SU-DHL-6 (cell line): ENCODE data around the gene UBE2E3.
A peak's percentile ranks its signal among the peaks of the same experiment; 100 is the strongest.

Experiments used
- H2AFZ ChIP-seq: fragments of 200-600 bp; sonication (generic); 2 replicates; pipeline ENCODE4 v1.6.1; 2014; ENCODE audit warnings: low read depth, mild to moderate bottlenecking, moderate library complexity, mixed read lengths, antibody characterized with exemption, low read length; ENCODE audit not compliant: severe bottlenecking
- H3F3A ChIP-seq: fragments of 200-600 bp; shearing (Covaris generic); 2 replicates; pipeline ENCODE4 v1.6.0; 2016; ENCODE audit warnings: antibody characterized with exemption, mild to moderate bottlenecking; ENCODE audit not compliant: insufficient read depth
- H3K27ac ChIP-seq: fragments of 200-600 bp; sonication (generic); 2 replicates; pipeline ENCODE4 v1.5.1; 2016; ENCODE audit warnings: low read depth, mild to moderate bottlenecking, low read length, moderate library complexity, mixed read lengths
- H3K27me3 ChIP-seq: fragments of 200-600 bp; sonication (generic), shearing (Covaris generic); 2 replicates; pipeline ENCODE4 v1.6.0; 2014; ENCODE audit warnings: mild to moderate bottlenecking, low read length
- H3K36me3 ChIP-seq: fragments of 200-600 bp; sonication (generic); 2 replicates; pipeline ENCODE4 v1.6.1; 2014; ENCODE audit warnings: mild to moderate bottlenecking, low read length, mixed read lengths
- H3K4me2 ChIP-seq: fragments of 300-600, 200-600 bp; shearing (Covaris generic), sonication (generic); 2 replicates; pipeline ENCODE4 v1.6.0; 2014; ENCODE audit warnings: low read length, low read depth, mild to moderate bottlenecking; ENCODE audit not compliant: poor library complexity, severe bottlenecking
- H3K4me3 ChIP-seq: fragments of 200-600 bp; sonication (generic); 2 replicates; pipeline ENCODE4 v1.5.1; 2014; ENCODE audit warnings: antibody characterized with exemption, low read length, mild to moderate bottlenecking, mixed read lengths; ENCODE audit not compliant: insufficient read depth, poor library complexity, severe bottlenecking
- H3K79me2 ChIP-seq: fragments of 200-600 bp; sonication (generic); 2 replicates; pipeline ENCODE4 v1.6.1; 2014; ENCODE audit warnings: mild to moderate bottlenecking, low read length, moderate library complexity; ENCODE audit not compliant: insufficient read depth
- H3K9ac ChIP-seq: fragments of 200-600 bp; sonication (generic); 2 replicates; pipeline ENCODE4 v1.7.0; 2014; ENCODE audit warnings: mild to moderate bottlenecking, low read length
- H3K9me2 ChIP-seq: fragments of 200-600 bp; sonication (generic); replicated peaks from 2 replicates; pipeline ENCODE4 v1.6.1; 2014; ENCODE audit warnings: low read length; ENCODE audit not compliant: insufficient read depth
- H3K9me3 ChIP-seq: fragments of 200-600 bp; sonication (generic); 2 replicates; pipeline ENCODE4 v1.6.1; 2014; ENCODE audit warnings: low read length, mixed read lengths; ENCODE audit not compliant: insufficient read depth
- H4K20me1 ChIP-seq: fragments of 200-600 bp; sonication (generic); 2 replicates; pipeline ENCODE4 v1.6.1; 2014; ENCODE audit warnings: low read depth, mild to moderate bottlenecking, antibody characterized with exemption, low read length, moderate library complexity, mixed read lengths
- CTCF ChIP-seq: fragments of 200-600 bp; sonication (generic); IDR thresholded peaks from one replicate; pipeline ENCODE4 v1.5.1; 2017; ENCODE audit warnings: antibody characterized with exemption, mild to moderate bottlenecking, low read length, moderate library complexity; ENCODE audit not compliant: insufficient read depth, poor library complexity, severe bottlenecking
- EZH2phosphoT487 ChIP-seq: fragments of 200-600 bp; sonication (generic), shearing (Covaris generic); conservative IDR thresholded peaks from 2 replicates; pipeline ENCODE4 v1.6.1; 2018; ENCODE audit warnings: mild to moderate bottlenecking, antibody characterized with exemption, low read length, moderate library complexity, mixed read lengths

The UBE2E3 gene

GRCh38 chr2:181104512-181105115, 124.2 kb downstream of the UBE2E3 start:
- no peak overlapping the region for H3K4me2 ChIP-seq
- TF ChIP-seq EZH2phosphoT487: no peak
- TF ChIP-seq CTCF: peak; percentile 61
- H3K27me3 ChIP-seq: no peaks in the 10 kb centered on the region

GRCh38 chr2:181105562-181105961, 125.2 kb downstream of the UBE2E3 start:
- no peaks in the 10 kb centered on the region for H3K9me3 ChIP-seq
- H3K36me3 ChIP-seq: no peaks in the 10 kb centered on the region
- H4K20me1 ChIP-seq: no peaks in the 10 kb centered on the region
- no peaks in the 10 kb centered on the region for H3K27me3 ChIP-seq
- H3K79me2 ChIP-seq: no peaks in the 10 kb centered on the region
- H3K27ac ChIP-seq: no peak overlapping the region
- H3K9me2 ChIP-seq: no peaks in the 10 kb centered on the region
- TF ChIP-seq EZH2phosphoT487 (no peak), CTCF (no peak)
- H3K9ac ChIP-seq: no peak overlapping the region
- H3K4me3 ChIP-seq: no peak overlapping the region
- H2AFZ ChIP-seq: no peak overlapping the region
- no peaks in the 10 kb centered on the region for H3F3A ChIP-seq
- H3K4me2 ChIP-seq: no peak overlapping the region

More at GRCh38 chr2:181104512-181105115, 124.2 kb downstream of the UBE2E3 start:
- no peak overlapping the region for H3K4me3 ChIP-seq
- no peaks in the 10 kb centered on the region for H3K79me2 ChIP-seq
- H2AFZ ChIP-seq: peak overlapping the region; percentile 55
- no peaks in the 10 kb centered on the region for H4K20me1 ChIP-seq
- H3K9me3 ChIP-seq: no peaks in the 10 kb centered on the region
- H3K27ac ChIP-seq: no peak overlapping the region
- no peaks in the 10 kb centered on the region for H3F3A ChIP-seq
- no peaks in the 10 kb centered on the region for H3K36me3 ChIP-seq
- no peak overlapping the region for H3K9ac ChIP-seq
- H3K9me2 ChIP-seq: no peaks in the 10 kb centered on the region

- no peak overlapping the region for H3K4me2 ChIP-seq
- no peak for TF ChIP-seq EZH2phosphoT487
- TF ChIP-seq CTCF: no peak
Observed at GRCh38 chr2:181106229-181106628, 125.8 kb downstream of the UBE2E3 start.

More at GRCh38 chr2:181106229-181106628, 125.8 kb downstream of the UBE2E3 start:
- H3K9ac ChIP-seq: no peak overlapping the region
- H4K20me1 ChIP-seq: no peaks in the 10 kb centered on the region
- no peaks in the 10 kb centered on the region for H3K79me2 ChIP-seq
- no peaks in the 10 kb centered on the region for H3K9me3 ChIP-seq
- H3K27me3 ChIP-seq: no peaks in the 10 kb centered on the region
- no peaks in the 10 kb centered on the region for H3F3A ChIP-seq
- H2AFZ ChIP-seq: no peak overlapping the region
- H3K27ac ChIP-seq: no peak overlapping the region
- no peaks in the 10 kb centered on the region for H3K36me3 ChIP-seq
- H3K4me3 ChIP-seq: no peak overlapping the region
- H3K9me2 ChIP-seq: no peaks in the 10 kb centered on the region
